Measurements from ENCODE around the gene CCNE1.

The CCNE1 gene

GRCh38 chr19:29812080-29812880 is 489 bp downstream of the CCNE1 start:
- Histone ChIP-seq H2AFZ (ENCODE audit: insufficient read depth, low read length, poor library complexity) (no peak overlapping the region), H3K4me1 (ENCODE audit: control insufficient read depth in 1 of 2, insufficient read depth in 2 of 2, low read length in 2 of 2) (peaks cover 4 to 9% of the 10 kb centered on the region in 2 experiments), H2BK12ac (ENCODE audit: low read length) (no peak overlapping the region), H2AK5ac (ENCODE audit: low read length) (no peak overlapping the region), H3K79me2 (ENCODE audit: control insufficient read depth, insufficient read depth, low read length, poor library complexity) (peaks cover 8% of the 10 kb centered on the region), H3K79me1 (ENCODE audit: low read length) (peaks cover 8% of the 10 kb centered on the region), H2BK5ac (ENCODE audit: low read depth, low read length, poor library complexity) (no peak overlapping the region), H4K8ac (ENCODE audit: low read depth, low read length) (peak overlapping the region; percentile 61), H3K27ac (ENCODE audit: low read depth, low read length) (peak overlapping the region; percentile 20), H3K23ac (ENCODE audit: low read length) (no peak overlapping the region), H3K4me3 (ENCODE audit: low read depth, low read length) (peak overlapping the region; percentile 81), H3K4me2 (ENCODE audit: low read length) (peak overlapping the region; percentile 83), H3K14ac (ENCODE audit: low read length) (peak overlapping the region; percentile 79), H2BK120ac (ENCODE audit: insufficient read depth, low read length, poor library complexity) (no peak overlapping the region), H3K4ac (ENCODE audit: low read depth, low read length) (no peak overlapping the region), H3K9ac (ENCODE audit: low read length) (no peak overlapping the region), H4K91ac (ENCODE audit: low read depth, low read length) (no peak overlapping the region), H3K9me3 (ENCODE audit: insufficient read depth, low read depth, low read length) (no peaks in the 10 kb centered on the region), H3K36me3 (ENCODE audit: control insufficient read depth in 1 of 2, insufficient read depth in 2 of 2, low read length in 2 of 2) (peaks cover 3 to 6% of the 10 kb centered on the region in 2 experiments), H4K12ac (ENCODE audit: low read depth, low read length) (no peak overlapping the region), H3K18ac (ENCODE audit: low read length) (peak overlapping the region; percentile 88), H3K27me3 (ENCODE audit: insufficient read depth, low read length) (no peaks in the 10 kb centered on the region)
- no CpG with 5 or more reads among the region's 104 CpGs for WGBS (ENCODE audit: extremely low coverage, insufficient coverage, insufficient read length)
- no peak for DNase-seq

GRCh38 chr19:29812881-29813275 is 1.1 kb downstream of the CCNE1 start:
- Histone ChIP-seq H3K23ac (ENCODE audit: low read length) (no peak overlapping the region), H3K4me2 (ENCODE audit: low read length) (peak overlapping the region; percentile 83), H3K27ac (ENCODE audit: low read depth, low read length) (no peak overlapping the region), H3K79me2 (ENCODE audit: control insufficient read depth, insufficient read depth, low read length, poor library complexity) (peaks cover 8% of the 10 kb centered on the region), H3K4me1 (ENCODE audit: control insufficient read depth in 1 of 2, insufficient read depth in 2 of 2, low read length in 2 of 2) (peaks cover 4 to 9% of the 10 kb centered on the region in 2 experiments), H3K36me3 (ENCODE audit: control insufficient read depth in 1 of 2, insufficient read depth in 2 of 2, low read length in 2 of 2) (peaks cover 3 to 6% of the 10 kb centered on the region in 2 experiments), H3K14ac (ENCODE audit: low read length) (no peak overlapping the region), H3K79me1 (ENCODE audit: low read length) (peaks cover 8% of the 10 kb centered on the region), H3K18ac (ENCODE audit: low read length) (no peak overlapping the region), H2AK5ac (ENCODE audit: low read length) (no peak overlapping the region), H3K9me3 (ENCODE audit: insufficient read depth, low read depth, low read length) (no peaks in the 10 kb centered on the region), H3K4me3 (ENCODE audit: low read depth, low read length) (peak overlapping the region; percentile 81), H4K91ac (ENCODE audit: low read depth, low read length) (no peak overlapping the region), H3K4ac (ENCODE audit: low read depth, low read length) (no peak overlapping the region), H4K8ac (ENCODE audit: low read depth, low read length) (no peak overlapping the region), H2BK120ac (ENCODE audit: insufficient read depth, low read length, poor library complexity) (no peak overlapping the region), H3K9ac (ENCODE audit: low read length) (no peak overlapping the region), H4K12ac (ENCODE audit: low read depth, low read length) (no peak overlapping the region), H3K27me3 (ENCODE audit: insufficient read depth, low read length) (no peaks in the 10 kb centered on the region), H2BK12ac (ENCODE audit: low read length) (no peak overlapping the region), H2BK5ac (ENCODE audit: low read depth, low read length, poor library complexity) (no peak overlapping the region), H2AFZ (ENCODE audit: insufficient read depth, low read length, poor library complexity) (no peak overlapping the region)
- no CpG with 5 or more reads among the region's 6 CpGs for WGBS (ENCODE audit: extremely low coverage, insufficient coverage, insufficient read length)
- no peak for DNase-seq

GRCh38 chr19:29813642-29814041 is 1.9 kb downstream of the CCNE1 start:
- no peak overlapping the region for H3K4me3 ChIP-seq (ENCODE audit: low read depth, low read length)
- H3K27me3 ChIP-seq (ENCODE audit: insufficient read depth, low read length) = no peaks in the 10 kb centered on the region
- peaks cover 8% of the 10 kb centered on the region for H3K79me2 ChIP-seq (ENCODE audit: control insufficient read depth, insufficient read depth, low read length, poor library complexity)
- H3K23ac ChIP-seq (ENCODE audit: low read length) = no peak overlapping the region
- no peak overlapping the region for H2AK5ac ChIP-seq (ENCODE audit: low read length)
- H2AFZ ChIP-seq (ENCODE audit: insufficient read depth, low read length, poor library complexity) = no peak overlapping the region
- peaks cover 3 to 6% of the 10 kb centered on the region in 2 experiments for H3K36me3 ChIP-seq (ENCODE audit: control insufficient read depth in 1 of 2, insufficient read depth in 2 of 2, low read length in 2 of 2)
- H2BK120ac ChIP-seq (ENCODE audit: insufficient read depth, low read length, poor library complexity) = no peak overlapping the region
- DNase-seq = no peak
- H3K79me1 ChIP-seq (ENCODE audit: low read length) = peaks cover 8% of the 10 kb centered on the region
- no peak overlapping the region for H3K27ac ChIP-seq (ENCODE audit: low read depth, low read length)
- no peak overlapping the region for H4K12ac ChIP-seq (ENCODE audit: low read depth, low read length)
- no peak overlapping the region for H3K14ac ChIP-seq (ENCODE audit: low read length)
- no peak overlapping the region for H2BK12ac ChIP-seq (ENCODE audit: low read length)
- no peak overlapping the region for H3K4ac ChIP-seq (ENCODE audit: low read depth, low read length)
- WGBS (ENCODE audit: extremely low coverage, insufficient coverage, insufficient read length) = no CpG with 5 or more reads among the region's 6 CpGs
- H3K4me2 ChIP-seq (ENCODE audit: low read length) = no peak overlapping the region
- peaks cover 4 to 9% of the 10 kb centered on the region in 2 experiments for H3K4me1 ChIP-seq (ENCODE audit: control insufficient read depth in 1 of 2, insufficient read depth in 2 of 2, low read length in 2 of 2)
- no peak overlapping the region for H3K18ac ChIP-seq (ENCODE audit: low read length)
- no peak overlapping the region for H2BK5ac ChIP-seq (ENCODE audit: low read depth, low read length, poor library complexity)
- H4K8ac ChIP-seq (ENCODE audit: low read depth, low read length) = no peak overlapping the region
- no peaks in the 10 kb centered on the region for H3K9me3 ChIP-seq (ENCODE audit: insufficient read depth, low read depth, low read length)
- peak overlapping the region; percentile 7 for H3K9ac ChIP-seq (ENCODE audit: low read length)
- no peak overlapping the region for H4K91ac ChIP-seq (ENCODE audit: low read depth, low read length)

GRCh38 chr19:29815231-29815630 is 3.4 kb downstream of the CCNE1 start:
- WGBS (ENCODE audit: extremely low coverage, insufficient coverage, insufficient read length) = no CpG with 5 or more reads among the region's 7 CpGs
- H3K4me1 ChIP-seq (ENCODE audit: control insufficient read depth in 1 of 2, insufficient read depth in 2 of 2, low read length in 2 of 2) = peaks cover 4 to 9% of the 10 kb centered on the region in 2 experiments
- no peak overlapping the region for H2BK5ac ChIP-seq (ENCODE audit: low read depth, low read length, poor library complexity)
- H3K9me3 ChIP-seq (ENCODE audit: insufficient read depth, low read depth, low read length) = no peaks in the 10 kb centered on the region
- no peak overlapping the region for H4K12ac ChIP-seq (ENCODE audit: low read depth, low read length)
- no peak overlapping the region for H3K23ac ChIP-seq (ENCODE audit: low read length)
- peaks cover 5 to 8% of the 10 kb centered on the region in 2 experiments for H3K36me3 ChIP-seq (ENCODE audit: control insufficient read depth in 1 of 2, insufficient read depth in 2 of 2, low read length in 2 of 2)
- no peak overlapping the region for H3K14ac ChIP-seq (ENCODE audit: low read length)
- H3K4me3 ChIP-seq (ENCODE audit: low read depth, low read length) = no peak overlapping the region
- H2BK120ac ChIP-seq (ENCODE audit: insufficient read depth, low read length, poor library complexity) = no peak overlapping the region
- H3K9ac ChIP-seq (ENCODE audit: low read length) = no peak overlapping the region
- H3K27me3 ChIP-seq (ENCODE audit: insufficient read depth, low read length) = no peaks in the 10 kb centered on the region
- H2BK12ac ChIP-seq (ENCODE audit: low read length) = no peak overlapping the region
- peaks cover 8% of the 10 kb centered on the region for H3K79me2 ChIP-seq (ENCODE audit: control insufficient read depth, insufficient read depth, low read length, poor library complexity)
- no peak overlapping the region for H4K8ac ChIP-seq (ENCODE audit: low read depth, low read length)
- no peak overlapping the region for H2AK5ac ChIP-seq (ENCODE audit: low read length)
- no peak overlapping the region for H2AFZ ChIP-seq (ENCODE audit: insufficient read depth, low read length, poor library complexity)
- DNase-seq = no peak
- no peak overlapping the region for H3K4me2 ChIP-seq (ENCODE audit: low read length)
- H3K27ac ChIP-seq (ENCODE audit: low read depth, low read length) = no peak overlapping the region
- no peak overlapping the region for H3K4ac ChIP-seq (ENCODE audit: low read depth, low read length)
- peaks cover 8% of the 10 kb centered on the region for H3K79me1 ChIP-seq (ENCODE audit: low read length)
- H4K91ac ChIP-seq (ENCODE audit: low read depth, low read length) = no peak overlapping the region
- no peak overlapping the region for H3K18ac ChIP-seq (ENCODE audit: low read length)

Data from trophoblast cell (in vitro differentiated cells and primary cell).